SK-N-SH (cell line): ENCODE results near the gene MSRB1.

Experiments used
- CTCF ChIP-seq: fragments of 200-600 bp; sonication (generic); IDR thresholded peaks from 2 replicates; pipeline ENCODE4 v1.6.1; 2017; ENCODE audit warnings: antibody characterized with exemption, mild to moderate bottlenecking, moderate library complexity
- EZH2phosphoT487 ChIP-seq: fragments of 200-600 bp; sonication (generic); IDR thresholded peaks from 2 replicates; pipeline ENCODE4 v1.6.1; 2017; ENCODE audit warnings: low read depth, mixed run types, mild to moderate bottlenecking, antibody characterized with exemption, moderate library complexity, borderline replicate concordance
- NFIC ChIP-seq: IDR thresholded peaks from 2 replicates; pipeline ENCODE4 v1.4.0; 2012; ENCODE audit warnings: borderline replicate concordance

- TF ChIP-seq EZH2phosphoT487 (no peak), NFIC (no peak), CTCF (no peak)
Measured at GRCh38 chr16:1980030-1980769, 37.2 kb upstream of the MSRB1 start.
